Uterus (tissue), 4 donors: ENCODE data around the gene ADAM10. TPM values are rescaled to one million over a fixed set of nuclear protein-coding genes. Genes with fewer than 3 reads are reported as not detected.

ENCODE experiments used
- DNase-seq, 2 donors: peaks; one replicate each; pipeline ENCODE4 v3.0.0-alpha.2; 2019 to 2020
- H3K27ac ChIP-seq, 2 donors: fragments of 200-600 bp; sonication (generic); 1 replicate in 1 of 2; 2 replicates in 1 of 2; pipeline ENCODE4 v1.5.1; 2016 to 2018
- H3K27me3 ChIP-seq, 2 donors: fragments of 200-600 bp; sonication (generic); one replicate each; pipeline ENCODE4 v1.5.1; 2018 to 2019; ENCODE audit warnings: control low read depth in 1 of 2
- H3K36me3 ChIP-seq, 2 donors: fragments of 200-600 bp; sonication (generic); one replicate each; pipeline ENCODE4 v1.5.1; 2019; ENCODE audit warnings: control low read depth in 1 of 2
- H3K4me1 ChIP-seq, 2 donors: fragments of 200-600 bp; sonication (generic); one replicate each; pipeline ENCODE4 v1.5.1; 2018 to 2019; ENCODE audit warnings: control low read depth in 1 of 2
- H3K4me3 ChIP-seq, 2 donors: fragments of 200-600 bp; sonication (generic); 1 replicate in 1 of 2; 2 replicates in 1 of 2; pipeline ENCODE4 v1.5.1; 2018 to 2019; ENCODE audit warnings: mild to moderate bottlenecking in 1 of 2
- H3K9me3 ChIP-seq, 2 donors: fragments of 200-600 bp; sonication (generic); one replicate each; pipeline ENCODE4 v1.5.1; 2019; ENCODE audit warnings: control low read depth in 1 of 2
- CTCF ChIP-seq, 4 experiments: fragments of 200-600 bp in 2 of 4; fragments of 450-650 bp in 2 of 4; sonication (generic) in 2 of 4; IDR thresholded peaks; one replicate each; pipeline ENCODE4 v1.5.1; 2016 to 2019; ENCODE audit warnings: antibody characterized with exemption in 4 of 4, mild to moderate bottlenecking in 2 of 4, moderate library complexity in 1 of 4
- POLR2A ChIP-seq, 2 donors: fragments of 450-650 bp; IDR thresholded peaks; one replicate each; pipeline ENCODE4 v1.6.1; 2016; ENCODE audit warnings: antibody characterized with exemption in 2 of 2, mild to moderate bottlenecking in 1 of 2, moderate library complexity in 1 of 2
- intact Hi-C: fragments of 100-400 bp; cut with DNase I; formaldehyde crosslinking; loops from one replicate; pipeline ENCODE4 v1.15.1; 2023; ENCODE audit warnings: low total_unique reads
- total RNA-seq, 4 donors: library from RNA; depleted of rRNA in 3 of 4; stranded (reverse); fragments of >200 nt in 3 of 4; gene quantifications; one replicate each; pipeline versions ENCODE4 v1.1.0 to v1.2.4, GENCODE V29; 2014 to 2023
- donor health status: DM: yes; HTN: yes; CAD: no.

The ADAM10 gene
- total RNA-seq, 4 donors from 2014 or later, result 41.8 to 208 (median 110) TPM

- intact Hi-C loops, result no loop called here
- Histone ChIP-seq H3K36me3 (no peaks in the 10 kb centered on the region), H3K9me3 (no peaks in the 10 kb centered on the region), H3K4me3 (no peak overlapping the region), H3K4me1 (no peaks in the 10 kb centered on the region), H3K27ac (peak overlapping the region; percentile 11 to 62), H3K27me3 (no peaks in the 10 kb centered on the region)
- DNase-seq, result no peak
- no peak for TF ChIP-seq POLR2A (IDR thresholded peaks at IDR 0.05)
- TF ChIP-seq CTCF (IDR thresholded peaks at IDR 0.05), result no peak
Observed at GRCh38 chr15:58551084-58551763, 198.3 kb downstream of the ADAM10 start.

- Histone ChIP-seq H3K4me3 (no peak overlapping the region), H3K9me3 (no peaks in the 10 kb centered on the region), H3K27ac (no peak overlapping the region), H3K27me3 (no peaks in the 10 kb centered on the region), H3K36me3 (no peaks in the 10 kb centered on the region), H3K4me1 (no peaks in the 10 kb centered on the region)
- intact Hi-C loops, result no loop called here
- DNase-seq, result no peak
- TF ChIP-seq POLR2A (IDR thresholded peaks at IDR 0.05) (no peak), CTCF (IDR thresholded peaks at IDR 0.05) (no peak)
Observed at GRCh38 chr15:58549785-58550074, 199.8 kb downstream of the ADAM10 start.

GRCh38 chr15:58549013-58549784 lies 200.3 kb downstream of the ADAM10 start:
- Histone ChIP-seq H3K27ac (no peak overlapping the region), H3K27me3 (no peaks in the 10 kb centered on the region), H3K4me3 (no peak overlapping the region), H3K9me3 (no peaks in the 10 kb centered on the region), H3K4me1 (no peaks in the 10 kb centered on the region), H3K36me3 (no peaks in the 10 kb centered on the region)
- intact Hi-C loops, result no loop called here
- TF ChIP-seq CTCF (IDR thresholded peaks at IDR 0.05) (no peak), POLR2A (IDR thresholded peaks at IDR 0.05) (no peak)
- no peak for DNase-seq

GRCh38 chr15:58548308-58549012 lies 201.0 kb downstream of the ADAM10 start:
- intact Hi-C loops, result no loop called here
- Histone ChIP-seq H3K27me3 (no peaks in the 10 kb centered on the region), H3K9me3 (no peaks in the 10 kb centered on the region), H3K36me3 (no peaks in the 10 kb centered on the region), H3K4me1 (no peaks in the 10 kb centered on the region), H3K27ac (no peak overlapping the region), H3K4me3 (no peak overlapping the region)
- DNase-seq, result no peak
- TF ChIP-seq CTCF (IDR thresholded peaks at IDR 0.05), result no peak
- no peak for TF ChIP-seq POLR2A (IDR thresholded peaks at IDR 0.05)
